Adrenal gland (tissue), 5 donors: ENCODE data around the gene NINJ1.
"Not testable (repeated sequence)": the region's sequence is repeated elsewhere in the genome, so short reads cannot be mapped to it uniquely, and the experiment has no call there.

Experiments
- POLR2A ChIP-seq, 2 donors: fragments of 450-650 bp; IDR thresholded peaks; one replicate each; pipeline ENCODE4 v1.6.1; 2017; ENCODE audit warnings: antibody characterized with exemption in 2 of 2, mild to moderate bottlenecking in 2 of 2, moderate library complexity in 1 of 2
- TF ChIP-seq, protein P1 (sequence below), 6 experiments: fragments of 450-650 bp in 4 of 6; fragments of 200-600 bp in 2 of 6; sonication (generic) in 1 of 6; IDR thresholded peaks; 1 replicate in 5 of 6; 2 replicates in 1 of 6; pipeline versions ENCODE4 v1.5.1 to v1.8.0; 2016 to 2021; ENCODE audit warnings: antibody characterized with exemption in 6 of 6, mild to moderate bottlenecking in 2 of 6, moderate library complexity in 1 of 6
- donor health status: DM: no; HTN: no; CAD: no.

DNA sequence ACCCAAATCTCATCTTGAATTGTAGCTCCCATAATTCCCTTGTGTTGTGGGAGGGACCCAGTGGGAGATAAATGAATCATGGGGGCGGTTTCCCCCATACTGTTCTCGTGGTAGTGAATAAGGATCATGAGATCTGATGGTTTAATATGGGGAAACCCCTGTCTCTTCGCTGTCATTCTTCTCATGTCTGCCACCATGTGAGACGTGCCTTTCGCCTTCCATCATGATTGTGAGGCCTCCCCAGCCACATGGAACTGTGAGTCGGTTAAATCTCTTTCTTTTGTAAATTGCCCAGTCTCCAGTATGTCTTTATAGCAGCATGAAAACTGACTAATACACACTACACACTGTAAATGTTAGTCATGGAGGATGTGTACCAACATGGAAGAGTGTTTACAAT is 12.6 kb upstream of the NINJ1 start:
- TF ChIP-seq, protein P1, sequence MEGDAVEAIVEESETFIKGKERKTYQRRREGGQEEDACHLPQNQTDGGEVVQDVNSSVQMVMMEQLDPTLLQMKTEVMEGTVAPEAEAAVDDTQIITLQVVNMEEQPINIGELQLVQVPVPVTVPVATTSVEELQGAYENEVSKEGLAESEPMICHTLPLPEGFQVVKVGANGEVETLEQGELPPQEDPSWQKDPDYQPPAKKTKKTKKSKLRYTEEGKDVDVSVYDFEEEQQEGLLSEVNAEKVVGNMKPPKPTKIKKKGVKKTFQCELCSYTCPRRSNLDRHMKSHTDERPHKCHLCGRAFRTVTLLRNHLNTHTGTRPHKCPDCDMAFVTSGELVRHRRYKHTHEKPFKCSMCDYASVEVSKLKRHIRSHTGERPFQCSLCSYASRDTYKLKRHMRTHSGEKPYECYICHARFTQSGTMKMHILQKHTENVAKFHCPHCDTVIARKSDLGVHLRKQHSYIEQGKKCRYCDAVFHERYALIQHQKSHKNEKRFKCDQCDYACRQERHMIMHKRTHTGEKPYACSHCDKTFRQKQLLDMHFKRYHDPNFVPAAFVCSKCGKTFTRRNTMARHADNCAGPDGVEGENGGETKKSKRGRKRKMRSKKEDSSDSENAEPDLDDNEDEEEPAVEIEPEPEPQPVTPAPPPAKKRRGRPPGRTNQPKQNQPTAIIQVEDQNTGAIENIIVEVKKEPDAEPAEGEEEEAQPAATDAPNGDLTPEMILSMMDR (IDR thresholded peaks at IDR 0.05): not testable (repeated sequence)
- TF ChIP-seq POLR2A (IDR thresholded peaks at IDR 0.05): not testable (repeated sequence)
